Upper lobe of left lung (tissue), 4 donors: Measurements from ENCODE around the gene ZNF397.

Experiments used
- POLR2AphosphoS5 ChIP-seq, 2 donors: sonication (generic); formaldehyde crosslinking; IDR thresholded peaks; one replicate each; pipeline ENCODE4 v1.5.1; 2017; ENCODE audit warnings: antibody characterized with exemption in 2 of 2
- TF ChIP-seq, protein P1 (sequence below), 6 experiments: fragments of 450-650 bp in 4 of 6; fragments of 200-600 bp in 2 of 6; sonication (generic) in 2 of 6; IDR thresholded peaks; one replicate each; pipeline ENCODE4 v1.5.1; 2016 to 2019; ENCODE audit warnings: antibody characterized with exemption in 6 of 6

DNA sequence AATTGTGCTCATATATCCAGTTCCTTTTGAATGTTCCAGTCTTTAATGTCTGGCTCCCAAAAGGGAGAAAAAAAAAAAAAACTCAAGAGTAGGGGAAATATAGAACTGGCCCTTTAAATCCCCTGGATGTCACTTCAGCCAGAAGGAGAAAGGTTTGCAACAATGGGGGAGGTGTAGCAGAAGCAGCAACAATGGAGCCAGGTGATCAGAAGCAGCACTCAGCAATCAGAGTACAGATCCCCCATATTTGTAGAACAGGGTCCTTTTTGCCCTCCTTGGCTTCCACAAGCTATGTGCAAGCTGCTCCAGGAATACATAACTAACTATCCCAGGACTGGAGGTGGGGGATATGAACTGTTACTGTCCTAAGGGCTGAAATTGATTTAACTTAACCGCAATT is 25.8 kb upstream of the ZNF397 start:
- no peak for TF ChIP-seq POLR2AphosphoS5 (IDR thresholded peaks at IDR 0.05)
- TF ChIP-seq, protein P1, sequence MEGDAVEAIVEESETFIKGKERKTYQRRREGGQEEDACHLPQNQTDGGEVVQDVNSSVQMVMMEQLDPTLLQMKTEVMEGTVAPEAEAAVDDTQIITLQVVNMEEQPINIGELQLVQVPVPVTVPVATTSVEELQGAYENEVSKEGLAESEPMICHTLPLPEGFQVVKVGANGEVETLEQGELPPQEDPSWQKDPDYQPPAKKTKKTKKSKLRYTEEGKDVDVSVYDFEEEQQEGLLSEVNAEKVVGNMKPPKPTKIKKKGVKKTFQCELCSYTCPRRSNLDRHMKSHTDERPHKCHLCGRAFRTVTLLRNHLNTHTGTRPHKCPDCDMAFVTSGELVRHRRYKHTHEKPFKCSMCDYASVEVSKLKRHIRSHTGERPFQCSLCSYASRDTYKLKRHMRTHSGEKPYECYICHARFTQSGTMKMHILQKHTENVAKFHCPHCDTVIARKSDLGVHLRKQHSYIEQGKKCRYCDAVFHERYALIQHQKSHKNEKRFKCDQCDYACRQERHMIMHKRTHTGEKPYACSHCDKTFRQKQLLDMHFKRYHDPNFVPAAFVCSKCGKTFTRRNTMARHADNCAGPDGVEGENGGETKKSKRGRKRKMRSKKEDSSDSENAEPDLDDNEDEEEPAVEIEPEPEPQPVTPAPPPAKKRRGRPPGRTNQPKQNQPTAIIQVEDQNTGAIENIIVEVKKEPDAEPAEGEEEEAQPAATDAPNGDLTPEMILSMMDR (IDR thresholded peaks at IDR 0.05) = no peak
